Activated CD4-positive, alpha-beta memory T cell treated with anti-CD3 and anti-CD28 coated beads, Interleukin-2, amount 10 ng/mL, durations not matched to agents 7 days and 5 days (primary cell): ENCODE measurements around the gene ADAMTSL2. TPM values are rescaled to one million over a fixed set of nuclear protein-coding genes. Genes with fewer than 3 reads are reported as not detected.

ENCODE experiments used
- CTCF ChIA-PET: fragments of 350-600 bp; sonication (Branson Sonifier 250); formaldehyde crosslinking; loops from one replicate; lab custom pipeline; 2021; ENCODE audit warnings: antibody characterized with exemption, inconsistent platforms; lab: Charles Lee
- POLR2A ChIA-PET: fragments of 350-600 bp; sonication (Branson Sonifier 250); formaldehyde crosslinking; loops from one replicate; lab custom pipeline; 2021; ENCODE audit warnings: antibody characterized with exemption; lab: Charles Lee
- DNase-seq: peaks from one replicate; pipeline ENCODE4 v3.0.0-alpha.2; 2020
- H3K27ac Mint-ChIP-seq: one replicate; pipeline ENCODE4 v1.8.0; 2021; ENCODE audit warnings: mild to moderate bottlenecking, mixed read lengths
- H3K27me3 Mint-ChIP-seq: one replicate; pipeline ENCODE4 v1.8.0; 2021; ENCODE audit warnings: mixed read lengths
- H3K36me3 Mint-ChIP-seq: one replicate; pipeline ENCODE4 v1.8.0; 2021; ENCODE audit warnings: low read depth, mixed read lengths
- H3K4me1 Mint-ChIP-seq: one replicate; pipeline ENCODE4 v1.8.0; 2021; ENCODE audit warnings: mixed read lengths
- H3K4me3 Mint-ChIP-seq: one replicate; pipeline ENCODE4 v1.8.0; 2021; ENCODE audit warnings: mild to moderate bottlenecking, mixed read lengths
- H3K9me3 Mint-ChIP-seq: one replicate; pipeline ENCODE4 v1.8.0; 2021; ENCODE audit warnings: mixed read lengths
- total RNA-seq, 2 experiments: library from RNA; stranded (reverse); gene quantifications; one replicate each; pipeline ENCODE4 v1.2.3, GENCODE V29; 2021

The ADAMTSL2 gene
- total RNA-seq = not detected

DNA sequence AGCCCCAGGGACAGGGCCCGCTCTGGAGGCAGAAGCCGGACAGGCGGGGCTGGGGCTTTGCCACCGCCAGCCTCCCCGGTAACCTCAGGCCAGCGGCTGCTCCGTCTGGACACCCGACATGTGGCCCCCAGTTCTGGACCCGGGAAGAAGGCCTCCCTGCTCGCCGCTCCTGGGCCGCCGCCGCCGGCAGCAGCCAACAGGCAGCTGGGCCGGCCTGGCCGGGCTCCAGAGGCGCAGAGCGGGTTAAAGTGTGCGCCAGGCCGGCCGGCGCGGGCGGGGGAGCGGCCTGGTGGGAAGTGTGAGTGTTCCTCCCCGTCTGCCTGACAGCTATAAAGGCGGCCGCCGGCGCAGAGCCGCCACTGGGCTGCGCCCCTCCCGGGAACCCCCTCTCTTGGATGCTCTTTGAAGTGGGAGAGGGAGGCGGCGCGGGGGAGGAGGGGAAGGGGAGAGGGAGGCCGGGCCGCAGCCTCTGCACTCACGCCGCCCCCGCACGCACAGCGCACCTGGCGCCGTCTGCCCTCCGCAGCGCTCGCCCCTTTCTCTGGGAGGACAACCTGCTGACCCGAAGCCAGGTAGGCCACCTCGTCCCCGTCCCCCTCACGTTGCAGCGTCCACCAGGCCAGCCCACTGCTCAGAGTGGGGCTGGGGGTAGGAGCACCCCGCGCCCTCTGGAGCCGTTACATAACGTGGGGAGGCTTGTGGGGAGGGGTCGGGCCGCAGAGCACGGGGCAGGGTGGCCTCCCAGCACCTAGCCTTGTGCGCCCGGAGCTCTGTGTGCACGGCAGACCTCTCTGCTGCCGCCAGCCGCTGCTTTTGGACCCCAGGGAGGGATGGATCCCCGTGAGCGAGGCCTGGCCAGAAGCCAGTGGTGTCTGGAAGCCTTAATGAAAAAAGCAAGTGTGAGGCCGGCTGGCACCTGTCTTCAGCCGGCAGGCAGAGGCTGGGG, at the start of gene ADAMTSL2:
Gene ADAMTSL2 (plus strand): TSS at position 359 of the 946 bp plus-strand sequence. CDS start 2,009 bp downstream, outside the sequence.
- peaks cover 20% of the 10 kb centered on the region for H3K27me3 Mint-ChIP-seq
- CTCF ChIA-PET = no interaction called here
- no peak within 1 kb of the TSS for H3K4me3 Mint-ChIP-seq
- DNase-seq = no peak
- no peaks in the 10 kb centered on the region for H3K36me3 Mint-ChIP-seq
- H3K4me1 Mint-ChIP-seq = no peaks in the 10 kb centered on the region
- no peaks in the 10 kb centered on the region for H3K9me3 Mint-ChIP-seq
- POLR2A ChIA-PET = no interaction called here
- no peak within 1 kb of the TSS for H3K27ac Mint-ChIP-seq

DNA sequence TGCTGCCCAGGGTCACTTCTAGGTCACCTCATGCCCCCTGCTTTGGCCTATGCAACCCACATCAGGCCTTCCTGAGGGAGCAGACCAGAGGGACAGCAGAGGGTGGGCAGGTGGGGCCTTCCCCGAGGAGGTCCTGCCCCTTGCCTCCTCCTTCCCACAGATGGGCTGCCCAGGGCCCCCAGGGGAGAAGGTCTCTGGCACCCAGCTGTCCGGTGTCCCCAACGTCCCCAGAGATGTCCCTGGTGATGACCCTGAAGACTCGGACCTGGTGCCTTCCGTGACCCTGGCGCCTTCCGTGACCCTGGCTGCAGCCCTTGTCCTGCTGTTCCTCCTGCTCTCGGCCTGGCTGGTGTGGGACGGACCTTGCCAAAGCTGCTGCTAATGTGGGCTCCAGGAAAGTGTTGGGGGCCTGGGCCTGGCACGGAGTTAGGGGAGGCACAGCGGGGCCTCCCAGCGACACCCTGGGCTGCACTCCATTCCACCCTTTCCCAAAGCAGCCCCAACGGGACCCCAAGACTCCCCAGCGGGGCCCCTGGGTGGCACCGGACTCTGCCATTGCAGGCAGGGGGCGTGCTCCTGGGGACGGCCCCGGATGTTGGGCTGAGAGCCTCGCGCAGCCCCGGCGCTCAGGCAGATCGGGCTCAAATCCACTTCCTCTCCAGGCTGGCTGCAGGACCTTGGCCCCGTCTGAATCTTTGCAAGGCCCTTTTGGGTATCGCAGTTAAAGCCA, 48.8 kb upstream of the ADAMTSL2 start:
- Mint-ChIP-seq H3K27me3 (peaks cover 14% of the 10 kb centered on the region), H3K4me1 (peaks cover 3% of the 10 kb centered on the region), H3K4me3 (no peak overlapping the region), H3K9me3 (no peaks in the 10 kb centered on the region), H3K27ac (no peak overlapping the region), H3K36me3 (no peaks in the 10 kb centered on the region)
- ChIA-PET CTCF (interaction anchor here (1.0 to 1.5 kb wide), 5 partner anchors 10 to 300 kb away, joined by 3 to 5 read pairs (median 5); no protein-coding TSS in a partner anchor), POLR2A (interaction anchor here (1.0 to 1.1 kb wide), 2 partner anchors 26 to 68 kb away, joined by 3 read pairs; partner anchors contain the start of genes CACFD1 and REXO4)
- no peak for DNase-seq

DNA sequence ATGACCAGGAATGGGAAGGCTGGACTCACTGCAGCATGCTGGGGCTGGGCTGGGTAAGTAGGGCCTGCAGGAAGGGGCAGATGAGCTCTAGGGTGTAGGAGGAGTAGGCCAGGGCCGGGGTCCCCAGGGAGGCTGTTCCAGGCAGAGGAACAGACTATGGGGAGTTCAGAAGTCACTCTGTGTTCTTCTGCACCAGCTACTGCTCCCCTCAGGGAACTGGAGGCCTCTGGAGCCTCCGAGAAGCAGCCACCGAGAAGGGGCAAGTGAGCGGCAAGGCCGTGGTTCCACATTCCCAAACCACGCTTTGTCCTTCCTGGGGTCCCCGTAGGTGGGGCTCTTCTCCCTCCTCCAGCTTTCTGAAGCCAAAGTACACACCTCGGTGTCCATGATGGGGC, 47.2 kb upstream of the ADAMTSL2 start:
- DNase-seq = no peak
- peaks cover 9% of the 10 kb centered on the region for H3K27me3 Mint-ChIP-seq
- no peaks in the 10 kb centered on the region for H3K9me3 Mint-ChIP-seq
- no peaks in the 10 kb centered on the region for H3K36me3 Mint-ChIP-seq
- no peak overlapping the region for H3K27ac Mint-ChIP-seq
- ChIA-PET POLR2A (no interaction called here), CTCF (interaction anchor here (0.6 to 1.5 kb wide), 7 partner anchors 8 to 306 kb away, joined by 3 to 11 read pairs (median 4); no protein-coding TSS in a partner anchor)
- peaks cover 3% of the 10 kb centered on the region for H3K4me1 Mint-ChIP-seq
- H3K4me3 Mint-ChIP-seq = no peak overlapping the region

DNA sequence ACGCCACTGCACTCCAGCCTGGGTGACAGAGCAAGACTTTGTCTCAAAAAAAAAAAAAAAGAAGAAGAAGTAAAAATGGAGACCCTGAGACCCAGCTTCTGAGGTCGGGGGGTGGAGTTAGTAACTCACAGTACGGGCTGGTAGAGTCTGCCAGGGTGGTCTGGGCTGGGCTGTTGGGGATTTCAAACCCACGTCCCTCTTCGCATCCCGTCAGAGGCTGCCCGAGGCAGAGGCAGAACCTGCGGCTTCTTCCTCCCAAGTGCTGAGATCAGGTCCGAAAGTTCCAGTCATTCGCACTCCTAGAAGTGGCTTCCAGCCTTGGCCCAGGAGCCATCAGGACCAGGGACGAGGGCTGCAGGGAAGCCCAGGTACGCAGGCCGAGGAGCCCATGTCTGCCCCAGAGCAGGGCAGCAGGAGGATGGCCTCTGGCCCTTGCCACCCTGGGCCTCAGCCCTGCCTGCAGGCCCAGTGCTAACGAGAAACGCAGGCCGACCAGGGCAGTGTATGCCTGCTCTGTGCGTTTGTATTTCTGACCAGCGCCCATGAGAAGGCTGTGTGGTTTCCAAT, 45.7 kb upstream of the ADAMTSL2 start:
- Mint-ChIP-seq H3K27ac (no peak overlapping the region), H3K36me3 (no peaks in the 10 kb centered on the region), H3K4me1 (peaks cover 3% of the 10 kb centered on the region), H3K9me3 (no peaks in the 10 kb centered on the region), H3K27me3 (peaks cover 2% of the 10 kb centered on the region), H3K4me3 (no peak overlapping the region)
- ChIA-PET POLR2A (no interaction called here), CTCF (no interaction called here)
- DNase-seq = no peak

DNA sequence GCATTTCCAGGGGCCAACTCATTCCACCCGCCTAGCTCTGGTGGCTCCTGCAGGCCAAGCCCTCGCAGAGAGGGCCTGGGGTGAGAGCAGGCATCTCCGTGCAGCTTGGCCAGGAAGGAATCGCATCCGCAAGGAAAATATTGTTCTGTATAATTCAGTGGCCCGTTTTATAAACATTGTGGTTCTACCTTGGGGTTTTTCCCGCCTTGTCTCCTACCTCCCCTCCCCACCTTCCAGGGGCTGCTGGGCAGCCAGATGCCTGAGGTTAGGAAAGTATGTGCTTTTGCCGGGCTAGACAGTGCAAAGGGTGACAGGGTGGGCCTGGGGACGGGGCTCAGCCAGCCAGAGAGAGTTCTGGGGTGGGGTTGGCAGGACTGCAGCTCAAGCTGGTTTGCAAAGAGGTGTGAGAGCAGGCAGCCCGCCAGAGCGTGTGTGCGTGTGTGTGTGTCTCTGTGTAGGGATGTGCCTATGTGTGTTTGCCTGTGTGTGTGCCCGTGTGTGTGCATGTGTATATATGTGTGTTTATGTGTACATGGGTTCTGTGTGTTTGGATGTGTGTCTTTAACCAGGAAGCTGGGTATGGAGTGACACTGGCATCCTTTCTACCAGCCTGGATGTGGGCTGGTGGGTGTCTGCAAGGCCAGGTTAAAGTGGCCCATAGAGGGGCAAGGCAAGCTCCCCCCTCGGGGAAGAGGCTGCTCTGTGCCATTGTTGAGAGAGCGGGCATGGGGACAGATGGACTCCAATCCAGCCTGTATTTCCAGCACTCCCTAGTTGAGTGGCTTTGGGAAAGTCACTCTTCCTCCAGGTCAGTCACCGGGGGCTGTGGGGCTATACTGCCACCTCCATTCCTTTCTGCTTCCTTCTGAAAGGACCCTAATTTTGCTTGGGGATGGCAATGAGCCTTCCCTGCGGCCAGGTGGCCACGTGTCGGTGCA, 45.0 kb upstream of the ADAMTSL2 start:
- Mint-ChIP-seq H3K4me3 (no peak overlapping the region), H3K4me1 (peaks cover 3% of the 10 kb centered on the region), H3K27me3 (peaks cover 2% of the 10 kb centered on the region), H3K27ac (no peak overlapping the region), H3K9me3 (no peaks in the 10 kb centered on the region), H3K36me3 (no peaks in the 10 kb centered on the region)
- ChIA-PET POLR2A (no interaction called here), CTCF (no interaction called here)
- DNase-seq = no peak

DNA sequence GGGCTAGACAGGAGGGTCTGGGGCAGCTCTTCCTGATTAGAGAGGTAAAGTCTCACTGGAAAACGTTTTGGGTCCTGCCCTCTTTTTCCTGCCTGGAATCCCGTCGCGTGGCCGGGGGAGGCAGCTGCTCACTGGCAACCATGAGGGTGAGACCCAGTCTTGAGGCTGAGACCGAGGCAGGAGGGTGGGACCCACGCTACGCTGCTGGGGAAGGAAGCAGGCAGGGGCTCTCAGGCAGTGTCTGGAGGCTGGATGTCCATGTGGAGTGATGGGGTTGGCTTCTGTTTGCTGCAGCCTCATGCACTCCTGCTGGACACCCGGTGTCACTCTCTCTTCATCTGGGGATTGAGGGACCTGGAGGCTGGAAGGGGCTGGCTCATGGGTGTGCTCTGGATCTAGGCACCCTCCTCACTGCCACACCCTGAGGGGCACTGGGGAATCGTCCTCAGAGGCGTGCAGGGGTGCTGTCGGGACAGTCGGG, 44.3 kb upstream of the ADAMTSL2 start:
- DNase-seq = no peak
- CTCF ChIA-PET = no interaction called here
- H3K4me1 Mint-ChIP-seq = peaks cover 3% of the 10 kb centered on the region
- H3K4me3 Mint-ChIP-seq = no peak overlapping the region
- H3K9me3 Mint-ChIP-seq = no peaks in the 10 kb centered on the region
- H3K27me3 Mint-ChIP-seq = peaks cover 2% of the 10 kb centered on the region
- no peak overlapping the region for H3K27ac Mint-ChIP-seq
- POLR2A ChIA-PET = no interaction called here
- H3K36me3 Mint-ChIP-seq = no peaks in the 10 kb centered on the region

DNA sequence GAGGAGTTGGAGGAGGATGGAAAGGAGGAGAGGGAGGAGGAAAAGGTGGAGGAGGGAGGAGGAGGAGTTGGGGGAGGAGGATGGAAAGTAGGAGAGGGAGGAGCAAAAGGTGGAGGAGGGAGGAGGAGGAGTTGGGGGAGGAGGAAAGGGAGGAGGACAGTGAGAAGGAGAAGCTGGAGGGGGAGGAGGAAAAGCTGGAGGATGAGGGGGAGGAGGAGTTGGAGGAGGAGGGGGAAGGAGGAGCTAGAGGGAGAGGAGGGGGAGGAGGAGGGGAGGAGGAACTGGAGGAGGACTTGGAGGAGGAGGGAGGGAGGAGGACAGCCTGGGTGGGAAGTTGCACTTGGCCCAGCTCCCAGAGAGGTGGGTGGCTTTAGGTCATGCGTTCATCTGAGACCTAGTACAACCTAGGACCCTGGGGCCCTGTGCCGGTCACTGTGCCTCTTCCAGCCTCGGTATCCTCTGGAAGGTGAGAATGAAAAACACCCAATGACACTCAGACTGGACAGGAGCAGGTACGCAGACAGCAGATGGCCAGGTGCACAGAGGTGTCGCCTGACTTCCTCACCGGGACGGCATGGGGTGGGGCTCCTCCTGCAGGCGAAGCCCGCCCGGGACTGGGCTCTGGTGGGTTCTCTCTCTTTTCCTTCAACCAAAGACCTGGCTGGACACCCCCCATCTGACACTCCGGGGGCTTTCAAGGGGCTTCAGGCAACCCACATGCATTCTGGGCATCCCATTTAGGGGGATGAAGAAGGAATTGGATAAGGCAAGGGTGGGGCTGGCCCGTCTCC, 43.4 kb upstream of the ADAMTSL2 start:
- Mint-ChIP-seq H3K4me3 (no peak overlapping the region), H3K9me3 (no peaks in the 10 kb centered on the region), H3K27me3 (peaks cover 2% of the 10 kb centered on the region), H3K4me1 (peaks cover 2% of the 10 kb centered on the region), H3K36me3 (no peaks in the 10 kb centered on the region), H3K27ac (no peak overlapping the region)
- ChIA-PET POLR2A (interaction anchor here (0.7 kb wide), 1 partner anchor 31 kb away, joined by 3 read pairs; the partner anchor contains the start of gene CACFD1), CTCF (no interaction called here)
- DNase-seq = no peak

DNA sequence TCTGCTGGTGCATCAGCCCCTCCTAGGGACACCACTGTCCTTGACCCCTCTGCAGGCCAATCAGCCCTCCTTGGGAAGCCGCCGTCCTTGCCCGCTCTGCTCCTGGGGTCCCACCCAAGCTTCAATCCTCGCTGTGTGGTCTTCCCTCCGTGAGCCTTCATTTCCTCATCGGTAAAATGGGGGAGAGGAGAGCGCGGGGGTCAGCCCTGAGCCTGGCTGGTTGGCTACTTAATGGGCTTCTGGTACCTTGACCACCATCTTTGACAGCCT, 42.9 kb upstream of the ADAMTSL2 start:
- POLR2A ChIA-PET = no interaction called here
- no peak overlapping the region for H3K4me3 Mint-ChIP-seq
- no peak overlapping the region for H3K27ac Mint-ChIP-seq
- H3K27me3 Mint-ChIP-seq = peaks cover 2% of the 10 kb centered on the region
- no peak for DNase-seq
- H3K4me1 Mint-ChIP-seq = no peaks in the 10 kb centered on the region
- H3K36me3 Mint-ChIP-seq = no peaks in the 10 kb centered on the region
- H3K9me3 Mint-ChIP-seq = no peaks in the 10 kb centered on the region
- CTCF ChIA-PET = no interaction called here

DNA sequence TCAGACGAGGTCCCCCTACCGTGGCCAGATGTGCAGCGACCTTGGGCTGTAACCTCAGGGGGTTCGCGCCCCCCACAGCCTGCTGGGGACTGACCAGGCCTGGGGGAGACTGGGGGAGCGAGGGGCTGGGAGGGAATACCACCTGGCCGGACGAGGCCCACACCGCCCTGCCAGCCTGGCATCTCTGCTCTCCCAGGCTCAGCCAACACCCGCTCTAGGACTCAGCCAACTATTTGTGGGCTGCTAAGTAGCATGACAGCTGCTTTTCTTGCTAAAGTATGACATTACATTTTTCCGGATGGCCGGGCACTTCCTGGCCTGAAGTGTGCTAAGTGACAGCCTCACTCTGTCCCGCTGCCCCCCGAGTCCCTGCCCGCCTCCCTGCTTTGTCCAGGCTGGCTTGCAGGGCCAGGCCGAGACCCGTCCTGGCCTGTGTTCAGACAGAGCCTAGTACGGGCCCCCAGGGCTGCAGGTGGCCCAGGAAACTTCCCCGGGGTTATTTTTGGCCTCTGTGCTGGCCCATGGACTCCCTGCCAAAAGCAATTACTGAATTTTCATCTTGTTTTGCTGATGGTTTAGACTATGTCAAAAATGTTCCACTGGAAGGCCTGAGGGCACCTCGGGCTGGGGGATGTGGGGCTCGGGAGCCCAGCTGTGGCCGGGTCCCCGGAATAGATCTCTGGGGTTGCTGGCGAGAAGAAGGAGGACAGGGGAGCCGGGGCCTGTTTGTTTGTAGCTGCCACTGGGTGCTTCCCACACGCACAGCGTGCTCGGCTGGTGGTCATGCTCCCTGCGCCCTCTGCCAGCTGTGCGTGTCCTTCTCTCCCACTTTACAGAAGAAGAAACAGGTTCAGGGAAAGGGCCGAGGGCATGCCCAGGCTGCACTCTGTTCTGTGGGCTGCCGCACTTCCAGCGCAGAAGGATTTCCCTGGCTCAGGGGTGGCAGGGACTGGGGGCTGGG, 42.2 kb upstream of the ADAMTSL2 start:
- CTCF ChIA-PET = no interaction called here

DNA sequence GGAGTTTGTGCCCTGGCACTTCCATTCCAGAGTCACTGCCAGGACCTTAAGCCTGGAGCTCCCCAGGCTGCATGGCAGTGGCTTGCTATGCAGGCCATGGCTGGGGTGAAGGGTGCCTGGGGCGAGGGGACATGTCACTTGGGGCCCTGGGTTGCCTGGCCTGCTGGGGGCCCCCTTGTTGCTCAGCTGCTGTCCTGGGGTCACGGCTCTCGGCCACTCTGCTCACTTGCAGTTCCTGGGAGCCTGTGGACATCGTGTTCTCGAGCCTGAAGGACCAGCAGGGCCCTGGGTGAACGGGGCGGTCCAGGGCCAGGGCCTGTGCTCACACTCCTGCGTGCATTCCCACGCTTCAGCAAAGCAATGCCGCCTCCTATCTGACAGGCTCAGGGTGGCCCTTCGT, 41.1 kb upstream of the ADAMTSL2 start:
- peaks cover 2% of the 10 kb centered on the region for H3K27me3 Mint-ChIP-seq
- DNase-seq = no peak
- H3K4me3 Mint-ChIP-seq = no peak overlapping the region
- no peaks in the 10 kb centered on the region for H3K4me1 Mint-ChIP-seq
- H3K36me3 Mint-ChIP-seq = no peaks in the 10 kb centered on the region
- peaks cover 1% of the 10 kb centered on the region for H3K9me3 Mint-ChIP-seq
- CTCF ChIA-PET = no interaction called here
- POLR2A ChIA-PET = no interaction called here
- H3K27ac Mint-ChIP-seq = no peak overlapping the region

More for the DNA sequence above, 42.2 kb upstream of the ADAMTSL2 start:
- H3K27ac Mint-ChIP-seq = no peak overlapping the region
- H3K9me3 Mint-ChIP-seq = no peaks in the 10 kb centered on the region
- no peak overlapping the region for H3K4me3 Mint-ChIP-seq
- H3K27me3 Mint-ChIP-seq = peaks cover 2% of the 10 kb centered on the region
- POLR2A ChIA-PET = no interaction called here
- no peaks in the 10 kb centered on the region for H3K36me3 Mint-ChIP-seq
- H3K4me1 Mint-ChIP-seq = no peaks in the 10 kb centered on the region
- no peak for DNase-seq
